ENCODE measurements around the gene NTSR1.

NTSR1 gene

GRCh38 chr20:62694868-62695267 lies 13.8 kb upstream of the NTSR1 start:
- peak; percentile 12 for DNase-seq

GRCh38 chr20:62695448-62696414 lies 12.9 kb upstream of the NTSR1 start:
- DNase-seq = no peak

- DNase-seq = no peak
Observed at GRCh38 chr20:62696434-62696957, 12.1 kb upstream of the NTSR1 start.

- no peak for DNase-seq
Observed at GRCh38 chr20:62696989-62697388, 11.6 kb upstream of the NTSR1 start.

GRCh38 chr20:62697468-62697912 lies 11.1 kb upstream of the NTSR1 start:
- DNase-seq = no peak

- no peak for DNase-seq
Observed at GRCh38 chr20:62698231-62698630, 10.4 kb upstream of the NTSR1 start.

GRCh38 chr20:62699296-62699695 lies 9.3 kb upstream of the NTSR1 start:
- DNase-seq = no peak

- no peak for DNase-seq
Observed at GRCh38 chr20:62699741-62700140, 8.9 kb upstream of the NTSR1 start.

- DNase-seq = no peak
Observed at GRCh38 chr20:62700261-62700930, 8.2 kb upstream of the NTSR1 start.

- no peak for DNase-seq
Observed at GRCh38 chr20:62701161-62702012, 7.2 kb upstream of the NTSR1 start.

GRCh38 chr20:62702013-62702300 lies 6.7 kb upstream of the NTSR1 start:
- no peak for DNase-seq

- no peak for DNase-seq
Observed at GRCh38 chr20:62702895-62703852, 5.5 kb upstream of the NTSR1 start.

- no peak for DNase-seq
Observed at GRCh38 chr20:62703853-62704228, 4.8 kb upstream of the NTSR1 start.

- peak; percentile 10 for DNase-seq
Observed at GRCh38 chr20:62704341-62704948, 4.2 kb upstream of the NTSR1 start.

- no peak for DNase-seq
Observed at GRCh38 chr20:62705627-62706026, 3.0 kb upstream of the NTSR1 start.

- DNase-seq = no peak
Observed at GRCh38 chr20:62706344-62706743, 2.3 kb upstream of the NTSR1 start.

- DNase-seq = no peak
Observed at GRCh38 chr20:62706857-62707256, 1.8 kb upstream of the NTSR1 start.

- DNase-seq = no peak
Observed at GRCh38 chr20:62707276-62707920, 1.2 kb upstream of the NTSR1 start.

- no peak for DNase-seq
Observed at GRCh38 chr20:62707921-62708521, 615 bp upstream of the NTSR1 start.

- no peak for DNase-seq
Observed at GRCh38 chr20:62709537-62709905, 885 bp downstream of the NTSR1 start.

All from NCI-H774 (cell line).